ENCODE results near the gene KAT7. TPM values are rescaled to one million over a fixed set of nuclear protein-coding genes. Genes with fewer than 3 reads are reported as not detected.

Gene KAT7
- total and polyA plus RNA-seq, 10 of the 15 experiments (the other 5 are each of a cell fraction or from before 2014, with no cell fraction given) = 6.6 to 45.8 (median 26.3) TPM

GRCh38 chr17:49834118-49834743 lies 45.8 kb downstream of the KAT7 start (continued):
- no peak for TF ChIP-seq ZNF687 (IDR thresholded peaks at IDR 0.05)

- CTCF ChIA-PET = no interaction called here
- RAD21 ChIA-PET (ENCODE audit: unreplicated experiment) = no interaction called here
- intact Hi-C loops (cut with micrococcal nuclease; ENCODE audit: unreplicated experiment) (no loop called here), in situ Hi-C loops (cut with MboI) (no loop called here)
- SMC1A ChIA-PET (ENCODE audit: uncharacterized antibody, unreplicated experiment) = no interaction called here
- WGBS (ENCODE audit: insufficient coverage, insufficient replicate concordance, low lambda C conversion rate, missing lambda C conversion rate) = 97% methylated on average over 7 of the region's 7 CpGs
- no peak overlapping the region for H3K4me2 ChIP-seq (ENCODE audit: control insufficient read depth, insufficient read depth)
- H3K36me3 ChIP-seq (ENCODE audit: control insufficient read depth in 2 of 2, insufficient read depth in 2 of 2, low read length in 1 of 2) = peaks cover 5 to 6% of the 10 kb centered on the region in 2 experiments; a peak in 3 of 4 replicates
- ATAC-seq (no peak), DNase-seq (ENCODE audit: low read depth, low spot score) (no peak), FAIRE-seq (no peak)
- H3K9me3 ChIP-seq (replicated peaks; ENCODE audit: control insufficient read depth, insufficient read depth, low read length) = no peaks in the 10 kb centered on the region
- BruUV-seq (replicated peaks) = no TSS peak
- H2AFZ ChIP-seq (ENCODE audit: control insufficient read depth, low read depth, low read length) = no peak overlapping the region
- H3K9ac ChIP-seq (ENCODE audit: control insufficient read depth, insufficient read depth, low read length) = no peak overlapping the region
- H3K27me3 ChIP-seq (replicated peaks in 1 of 2; ENCODE audit: control insufficient read depth in 2 of 2, insufficient read depth in 2 of 2, low read length in 1 of 2) = no peaks in the 10 kb centered on the region
- H4K20me1 ChIP-seq (ENCODE audit: control insufficient read depth, insufficient read depth) = no peaks in the 10 kb centered on the region
- no peak overlapping the region for H3K27ac ChIP-seq (ENCODE audit: control insufficient read depth, insufficient read depth)
- no peaks in the 10 kb centered on the region for H3K4me1 ChIP-seq (ENCODE audit: control insufficient read depth, insufficient read depth, low read length)
- H3K79me2 ChIP-seq (ENCODE audit: control insufficient read depth, insufficient read depth, low read length) = no peaks in the 10 kb centered on the region
- TF ChIP-seq SIX5 (IDR thresholded peaks at IDR 0.05; ENCODE audit: low read depth, low read length, severe bottlenecking) = no peak
- no peak for TF ChIP-seq NFIC (IDR thresholded peaks at IDR 0.05; ENCODE audit: low read depth, low read length)
- no peak for TF ChIP-seq HCFC1 (IDR thresholded peaks at IDR 0.05; ENCODE audit: low read length)
- no peak for TF ChIP-seq CBX5 (IDR thresholded peaks at IDR 0.05; ENCODE audit: low read depth)
- no peak for TF ChIP-seq NFYA (IDR thresholded peaks at IDR 0.05; ENCODE audit: borderline replicate concordance, low read depth, low read length)
- no peak for TF ChIP-seq MYC (IDR thresholded peaks at IDR 0.05; ENCODE audit: insufficient read depth, insufficient read length, insufficient replicate concordance, low read length, severe bottlenecking)
- TF ChIP-seq TCF12 (IDR thresholded peaks at IDR 0.05; ENCODE audit: low read depth, low read length) = no peak
- TF ChIP-seq CBFB (IDR thresholded peaks at IDR 0.05; ENCODE audit: low read depth) = no peak
- TF ChIP-seq GATAD2B (conservative IDR thresholded peaks at IDR 0.05; ENCODE audit: low read depth) = no peak
- no peak for TF ChIP-seq PAX8 (IDR thresholded peaks at IDR 0.05)
- TF ChIP-seq ZBED1 (IDR thresholded peaks at IDR 0.05; ENCODE audit: borderline replicate concordance) = no peak
- TF ChIP-seq ZSCAN29 (IDR thresholded peaks at IDR 0.05) = no peak
- TF ChIP-seq CREM (IDR thresholded peaks at IDR 0.05; ENCODE audit: low read depth) = no peak
- no peak for TF ChIP-seq ZNF592 (IDR thresholded peaks at IDR 0.05)
- TF ChIP-seq SMAD5 (IDR thresholded peaks at IDR 0.05; ENCODE audit: low read depth) = no peak
- TF ChIP-seq SREBF2 (IDR thresholded peaks at IDR 0.05; ENCODE audit: low read length) = no peak
- POLR2A ChIA-PET = no interaction called here
- no peak overlapping the region for H3K4me3 ChIP-seq
Measured at GRCh38 chr17:49835472-49835871, 47.0 kb downstream of the KAT7 start.

Data from GM12878 (cell line).